ENCODE results near the gene CREB3L2. TPM values are rescaled to one million over a fixed set of nuclear protein-coding genes. Genes with fewer than 3 reads are reported as not detected.

CREB3L2 gene
- total and polyA plus RNA-seq, 4 donors, result 13.0 to 25.7 (median 19.5) TPM

DNA sequence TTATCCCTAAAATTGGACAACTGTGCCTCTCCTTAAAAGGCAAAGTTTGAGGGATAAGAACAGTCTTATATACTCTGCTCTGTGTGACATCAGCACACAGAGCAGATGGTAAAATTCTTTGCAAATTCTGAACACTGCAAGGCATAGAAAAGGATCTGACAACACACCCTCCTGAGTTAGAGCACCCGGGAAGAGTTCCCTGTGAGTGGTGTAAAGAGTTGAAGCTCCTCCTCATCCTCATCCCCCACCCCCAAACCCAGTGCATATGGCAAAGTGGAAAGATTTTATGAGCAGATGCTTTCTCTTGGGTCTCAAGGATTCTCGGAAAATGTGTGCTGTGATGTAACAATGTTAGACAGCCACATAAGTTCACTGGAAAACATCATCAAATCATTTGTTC is 115.1 kb downstream of the CREB3L2 start:
- no peak overlapping the region for H3K4me3 ChIP-seq (ENCODE audit: low read depth, low read length)
- H3K27ac ChIP-seq (ENCODE audit: low read depth, low read length), result peak overlapping the region; percentile 7
- H3K36me3 ChIP-seq (ENCODE audit: control insufficient read depth, insufficient read depth, low read length), result peaks cover 22% of the 10 kb centered on the region
- peaks cover 4% of the 10 kb centered on the region for H3K9me3 ChIP-seq (ENCODE audit: control insufficient read depth, insufficient read depth, low read length)
- H3K4me1 ChIP-seq (ENCODE audit: control insufficient read depth, insufficient read depth, low read length), result peaks cover 3% of the 10 kb centered on the region
- DNase-seq (ENCODE audit: low read depth in 4 of 6, low spot score in 6 of 6), result peak in 2 of 6 donors; percentile 16 to 73
- no CpG with 5 or more reads among the region's 2 CpGs for WGBS (ENCODE audit: insufficient coverage)
- no peaks in the 10 kb centered on the region for H3K27me3 ChIP-seq (ENCODE audit: control insufficient read depth, insufficient read depth, low read length)

DNA sequence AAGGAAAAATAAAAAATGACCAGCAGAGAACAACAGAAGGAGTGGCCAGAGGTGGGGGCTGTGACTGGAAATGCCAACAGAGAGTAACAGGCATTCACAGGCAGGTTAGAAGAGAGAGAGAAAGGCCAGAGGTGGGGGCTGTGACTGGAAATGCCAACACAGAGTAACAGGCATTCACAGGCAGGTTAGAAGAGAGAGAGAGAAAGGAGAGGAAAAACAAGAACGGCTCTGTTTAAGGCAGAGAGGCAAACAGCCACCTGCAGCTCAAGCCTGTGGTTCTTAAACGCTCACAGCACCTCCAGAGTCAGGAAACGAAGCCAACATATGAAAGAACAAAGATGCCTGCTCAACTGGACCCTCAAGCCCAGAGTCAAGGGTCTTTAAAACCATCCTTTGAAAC is 115.6 kb downstream of the CREB3L2 start:
- Histone ChIP-seq H3K4me1 (ENCODE audit: control insufficient read depth, insufficient read depth, low read length) (peaks cover 3% of the 10 kb centered on the region), H3K27ac (ENCODE audit: low read depth, low read length) (no peak overlapping the region), H3K9me3 (ENCODE audit: control insufficient read depth, insufficient read depth, low read length) (peaks cover 6% of the 10 kb centered on the region), H3K36me3 (ENCODE audit: control insufficient read depth, insufficient read depth, low read length) (peaks cover 22% of the 10 kb centered on the region), H3K4me3 (ENCODE audit: low read depth, low read length) (no peak overlapping the region), H3K27me3 (ENCODE audit: control insufficient read depth, insufficient read depth, low read length) (no peaks in the 10 kb centered on the region)
- 0% methylated on average over 2 of the region's 3 CpGs for WGBS (ENCODE audit: insufficient coverage)
- DNase-seq (ENCODE audit: low read depth in 4 of 6, low spot score in 6 of 6), result peak in 1 of 6 donors; percentile 53

DNA sequence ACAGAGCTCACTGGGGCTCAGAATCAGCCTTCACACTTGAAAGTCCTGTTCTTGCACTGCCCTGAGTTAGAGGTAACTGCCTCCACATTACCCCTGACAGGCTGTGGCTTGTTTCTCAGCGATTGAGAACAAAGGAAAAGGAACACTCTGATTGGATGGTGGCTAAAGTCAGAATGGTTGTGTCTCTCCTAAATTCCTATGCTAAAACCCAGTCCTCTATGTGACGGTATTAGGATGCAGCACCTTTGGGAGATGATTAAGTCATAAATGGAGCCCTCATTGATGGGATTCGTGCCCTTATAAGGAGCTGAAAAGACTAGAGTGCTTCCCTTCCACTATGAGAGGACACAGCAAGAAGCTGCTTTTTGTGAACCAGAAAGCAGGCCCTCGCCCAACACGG is 116.2 kb downstream of the CREB3L2 start:
- peaks cover 6% of the 10 kb centered on the region for H3K9me3 ChIP-seq (ENCODE audit: control insufficient read depth, insufficient read depth, low read length)
- H3K27ac ChIP-seq (ENCODE audit: low read depth, low read length), result no peak overlapping the region
- no peaks in the 10 kb centered on the region for H3K27me3 ChIP-seq (ENCODE audit: control insufficient read depth, insufficient read depth, low read length)
- 60% methylated on average over 1 of the region's 5 CpGs for WGBS (ENCODE audit: insufficient coverage)
- H3K4me1 ChIP-seq (ENCODE audit: control insufficient read depth, insufficient read depth, low read length), result peaks cover 3% of the 10 kb centered on the region
- no peak overlapping the region for H3K4me3 ChIP-seq (ENCODE audit: low read depth, low read length)
- DNase-seq (ENCODE audit: low read depth in 4 of 6, low spot score in 6 of 6), result no peak
- H3K36me3 ChIP-seq (ENCODE audit: control insufficient read depth, insufficient read depth, low read length), result peaks cover 22% of the 10 kb centered on the region

DNA sequence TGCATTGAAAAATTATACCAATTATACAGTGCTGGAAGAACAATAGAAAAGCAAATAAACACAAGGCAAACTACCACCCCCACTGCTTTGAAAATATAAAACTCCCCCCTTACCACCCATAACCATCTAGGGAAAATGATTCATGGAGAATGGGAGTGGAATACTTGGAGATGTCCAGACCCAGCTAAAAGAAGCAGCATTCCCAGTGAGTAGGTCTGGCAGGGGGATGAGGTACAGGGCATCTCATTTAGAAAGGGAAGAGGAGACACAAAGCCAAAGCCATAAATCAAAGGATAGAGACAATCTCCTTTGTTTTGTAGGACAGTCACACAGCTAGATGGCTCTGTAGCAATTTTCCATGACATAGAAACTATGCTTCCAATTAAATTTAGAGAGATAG is 119.1 kb downstream of the CREB3L2 start:
- Histone ChIP-seq H3K36me3 (ENCODE audit: control insufficient read depth, insufficient read depth, low read length) (peaks cover 36% of the 10 kb centered on the region), H3K4me3 (ENCODE audit: low read depth, low read length) (no peak overlapping the region), H3K27me3 (ENCODE audit: control insufficient read depth, insufficient read depth, low read length) (no peaks in the 10 kb centered on the region), H3K9me3 (ENCODE audit: control insufficient read depth, insufficient read depth, low read length) (peaks cover 6% of the 10 kb centered on the region), H3K4me1 (ENCODE audit: control insufficient read depth, insufficient read depth, low read length) (peaks cover 24% of the 10 kb centered on the region), H3K27ac (ENCODE audit: low read depth, low read length) (no peak overlapping the region)
- no peak for DNase-seq (ENCODE audit: low read depth in 4 of 6, low spot score in 6 of 6)

DNA sequence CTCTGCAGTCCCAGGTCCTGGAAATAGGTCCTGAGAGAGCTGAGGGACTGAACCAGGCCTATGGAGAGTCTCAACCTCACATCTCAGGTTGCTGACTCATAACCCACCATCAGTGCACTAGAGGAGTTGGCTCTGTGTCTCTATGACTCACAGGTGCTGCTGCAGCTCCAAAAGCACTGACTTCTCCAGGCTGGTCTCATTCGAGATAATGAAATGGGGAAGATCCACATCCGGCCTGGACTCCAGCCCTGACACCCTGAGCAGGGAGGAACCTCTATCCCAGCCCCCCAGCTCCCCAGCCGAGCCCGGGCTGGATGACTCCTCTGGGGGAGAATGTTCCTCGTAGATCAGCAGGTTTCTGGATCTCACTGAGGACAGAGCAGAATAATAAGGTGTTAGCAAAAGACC is 119.6 kb downstream of the CREB3L2 start:
- H3K36me3 ChIP-seq (ENCODE audit: control insufficient read depth, insufficient read depth, low read length), result peaks cover 36% of the 10 kb centered on the region
- no peaks in the 10 kb centered on the region for H3K27me3 ChIP-seq (ENCODE audit: control insufficient read depth, insufficient read depth, low read length)
- no peak for DNase-seq (ENCODE audit: low read depth in 4 of 6, low spot score in 6 of 6)
- H3K4me1 ChIP-seq (ENCODE audit: control insufficient read depth, insufficient read depth, low read length), result peaks cover 24% of the 10 kb centered on the region
- H3K27ac ChIP-seq (ENCODE audit: low read depth, low read length), result no peak overlapping the region
- H3K4me3 ChIP-seq (ENCODE audit: low read depth, low read length), result no peak overlapping the region
- 78% methylated on average over 4 of the region's 5 CpGs for WGBS (ENCODE audit: insufficient coverage)
- peaks cover 6% of the 10 kb centered on the region for H3K9me3 ChIP-seq (ENCODE audit: control insufficient read depth, insufficient read depth, low read length)

DNA sequence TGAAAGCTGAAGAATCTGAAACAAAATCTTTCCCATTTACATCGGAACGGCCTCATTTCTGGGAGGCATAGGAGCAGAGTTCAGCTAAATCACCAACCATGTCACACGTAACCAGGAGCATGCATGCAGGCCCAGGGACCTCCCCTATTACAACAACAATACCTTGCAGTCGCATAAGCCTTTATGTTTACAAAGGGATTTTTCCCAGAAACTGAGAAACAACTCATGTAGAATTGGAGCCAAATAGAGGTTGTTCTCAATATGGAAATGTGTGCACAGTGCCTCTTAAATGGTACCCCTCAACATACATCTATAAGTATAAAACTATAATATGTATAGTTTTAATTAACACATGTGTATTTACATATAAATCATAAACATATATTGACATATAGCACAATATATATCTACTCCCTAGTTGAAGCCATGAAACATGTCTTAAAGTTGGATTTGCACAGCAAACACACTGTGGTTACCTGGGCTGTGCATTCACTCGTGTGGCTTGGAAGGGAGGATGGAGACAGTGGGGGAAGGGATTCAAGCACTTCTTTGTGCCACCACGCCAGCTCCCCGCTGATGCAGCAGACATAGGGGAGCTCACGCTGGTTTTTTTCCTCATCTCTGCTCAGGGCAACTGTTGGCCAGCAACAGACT is 120.2 kb downstream of the CREB3L2 start:
- no peaks in the 10 kb centered on the region for H3K27me3 ChIP-seq (ENCODE audit: control insufficient read depth, insufficient read depth, low read length)
- H3K4me3 ChIP-seq (ENCODE audit: low read depth, low read length), result no peak overlapping the region
- peaks cover 6% of the 10 kb centered on the region for H3K9me3 ChIP-seq (ENCODE audit: control insufficient read depth, insufficient read depth, low read length)
- WGBS (ENCODE audit: insufficient coverage), result 97% methylated on average over 6 of the region's 8 CpGs
- no peak for DNase-seq (ENCODE audit: low read depth in 4 of 6, low spot score in 6 of 6)
- H3K27ac ChIP-seq (ENCODE audit: low read depth, low read length), result no peak overlapping the region
- peaks cover 26% of the 10 kb centered on the region for H3K4me1 ChIP-seq (ENCODE audit: control insufficient read depth, insufficient read depth, low read length)
- H3K36me3 ChIP-seq (ENCODE audit: control insufficient read depth, insufficient read depth, low read length), result peaks cover 36% of the 10 kb centered on the region

DNA sequence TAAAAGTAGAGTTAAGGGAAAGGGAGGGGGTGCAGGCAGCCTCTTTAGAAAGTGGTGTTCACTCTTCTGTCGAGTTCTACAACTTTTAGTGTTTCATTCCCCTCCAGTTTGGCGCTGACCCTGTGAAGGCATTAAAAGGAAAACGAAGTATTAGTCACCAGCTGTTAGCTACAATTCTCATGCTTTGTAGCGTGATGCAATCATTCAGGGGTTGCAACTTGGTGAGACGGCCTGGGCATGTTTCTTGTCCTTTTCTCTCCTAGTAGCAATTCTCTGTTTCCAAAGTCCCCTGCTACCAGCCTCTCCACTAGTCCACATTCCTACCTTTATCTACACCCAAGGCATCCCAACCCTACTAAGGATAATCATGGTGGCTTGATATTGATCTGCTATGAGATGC is 121.5 kb downstream of the CREB3L2 start:
- Histone ChIP-seq H3K27me3 (ENCODE audit: control insufficient read depth, insufficient read depth, low read length) (no peaks in the 10 kb centered on the region), H3K4me1 (ENCODE audit: control insufficient read depth, insufficient read depth, low read length) (peaks cover 28% of the 10 kb centered on the region), H3K9me3 (ENCODE audit: control insufficient read depth, insufficient read depth, low read length) (peaks cover 6% of the 10 kb centered on the region), H3K4me3 (ENCODE audit: low read depth, low read length) (no peak overlapping the region), H3K36me3 (ENCODE audit: control insufficient read depth, insufficient read depth, low read length) (peaks cover 36% of the 10 kb centered on the region), H3K27ac (ENCODE audit: low read depth, low read length) (no peak overlapping the region)
- WGBS (ENCODE audit: insufficient coverage), result 80% methylated on average over 1 of the region's 5 CpGs
- no peak for DNase-seq (ENCODE audit: low read depth in 4 of 6, low spot score in 6 of 6)

DNA sequence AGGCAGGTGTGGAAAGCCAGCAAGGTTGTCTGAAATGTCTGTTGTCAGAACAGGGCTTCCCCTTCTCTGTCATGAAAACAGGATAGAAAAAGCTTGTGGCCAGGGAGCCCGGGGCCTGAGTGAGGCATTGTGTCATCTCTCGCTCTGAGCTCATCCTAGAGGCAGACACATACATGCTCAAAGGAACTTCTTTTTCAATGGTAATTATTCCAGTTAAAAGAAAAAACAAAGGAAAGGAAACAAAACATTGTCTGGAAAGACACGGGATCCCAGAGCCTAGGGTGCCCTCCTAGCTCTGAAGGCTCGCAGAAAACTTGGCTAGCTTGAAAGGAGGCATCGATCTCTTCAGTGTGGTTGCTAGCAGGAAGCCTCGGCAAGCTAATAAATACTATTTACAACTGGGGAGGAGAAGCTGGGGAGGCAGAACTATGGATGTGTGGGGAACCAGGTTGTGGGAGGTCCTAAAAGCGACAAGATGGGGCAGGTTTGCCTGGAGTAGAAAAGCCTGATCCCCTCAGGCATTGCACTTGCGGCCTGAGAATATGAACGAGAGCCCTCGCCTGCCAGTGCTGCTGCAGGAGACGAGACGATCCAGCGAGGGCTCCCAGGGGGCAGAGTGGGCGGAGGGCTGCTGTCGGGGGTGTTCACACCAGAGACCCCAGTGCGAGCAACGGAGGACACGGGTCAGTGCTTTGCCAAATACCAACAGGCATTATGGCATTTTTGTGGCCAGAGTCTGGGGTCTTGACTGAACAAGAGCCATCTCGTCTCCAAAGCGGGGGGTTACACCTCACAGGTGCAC is 122.3 kb downstream of the CREB3L2 start:
- Histone ChIP-seq H3K27ac (ENCODE audit: low read depth, low read length) (peak overlapping the region; percentile 72), H3K36me3 (ENCODE audit: control insufficient read depth, insufficient read depth, low read length) (peaks cover 28% of the 10 kb centered on the region)

DNA sequence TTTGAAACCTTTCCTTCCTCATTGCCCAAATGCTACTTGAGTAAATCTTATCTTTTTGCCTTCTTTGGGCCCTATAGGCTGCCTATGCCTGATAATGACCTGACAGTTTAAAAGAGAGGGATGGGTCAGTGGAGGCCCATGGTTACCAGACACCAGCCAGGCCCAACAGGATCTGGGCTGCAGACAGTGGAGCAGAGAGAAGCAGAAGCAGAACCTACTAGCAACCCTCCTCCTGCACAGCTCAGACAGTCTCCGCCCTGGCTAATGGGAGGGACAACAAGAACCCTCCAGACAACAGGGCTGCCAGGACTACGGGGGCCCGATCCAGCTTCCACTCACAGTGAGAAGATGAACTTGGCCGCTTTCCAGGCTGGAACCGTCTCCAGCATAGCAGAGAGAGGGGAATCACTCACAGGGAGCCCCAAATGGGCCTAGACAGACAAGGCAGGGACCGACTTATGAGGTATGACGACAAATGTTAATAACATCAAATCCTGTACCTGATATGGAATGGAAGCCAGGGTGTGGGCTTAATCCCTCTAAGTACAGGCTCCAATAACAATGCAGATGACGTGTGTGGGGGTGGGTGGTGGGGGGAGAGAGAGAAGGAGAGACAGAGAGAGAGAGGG is 123.4 kb downstream of the CREB3L2 start:
- DNase-seq (ENCODE audit: low read depth in 4 of 6, low spot score in 6 of 6), result peak in 1 of 6 donors; percentile 73
- Histone ChIP-seq H3K27ac (ENCODE audit: low read depth, low read length) (peak overlapping the region; percentile 72), H3K4me1 (ENCODE audit: control insufficient read depth, insufficient read depth, low read length) (peaks cover 29% of the 10 kb centered on the region), H3K36me3 (ENCODE audit: control insufficient read depth, insufficient read depth, low read length) (peaks cover 22% of the 10 kb centered on the region), H3K9me3 (ENCODE audit: control insufficient read depth, insufficient read depth, low read length) (peaks cover 6% of the 10 kb centered on the region), H3K4me3 (ENCODE audit: low read depth, low read length) (no peak overlapping the region), H3K27me3 (ENCODE audit: control insufficient read depth, insufficient read depth, low read length) (no peaks in the 10 kb centered on the region)
- WGBS (ENCODE audit: insufficient coverage), result 64% methylated on average over 6 of the region's 8 CpGs

More for the DNA sequence above, 122.3 kb downstream of the CREB3L2 start:
- Histone ChIP-seq H3K27me3 (ENCODE audit: control insufficient read depth, insufficient read depth, low read length) (no peaks in the 10 kb centered on the region), H3K4me3 (ENCODE audit: low read depth, low read length) (no peak overlapping the region), H3K9me3 (ENCODE audit: control insufficient read depth, insufficient read depth, low read length) (peaks cover 6% of the 10 kb centered on the region), H3K4me1 (ENCODE audit: control insufficient read depth, insufficient read depth, low read length) (peaks cover 25% of the 10 kb centered on the region)
- WGBS (ENCODE audit: insufficient coverage), result 56% methylated on average over 12 of the region's 20 CpGs
- no peak for DNase-seq (ENCODE audit: low read depth in 4 of 6, low spot score in 6 of 6)

Data from spinal cord (tissue), 10 donors.